Embryonic facial prominence (tissue), 1 donor: ENCODE data around the gene ZNF644.
"Not testable (repeated sequence)": the region's sequence is repeated elsewhere in the genome, so short reads cannot be mapped to it uniquely, and the experiment has no call there.

ENCODE experiments used
- DNase-seq: peaks from one replicate; pipeline ENCODE4 v3.0.0-alpha.2; 2016; ENCODE audit errors: extremely low spot score

Gene ZNF644

DNA sequence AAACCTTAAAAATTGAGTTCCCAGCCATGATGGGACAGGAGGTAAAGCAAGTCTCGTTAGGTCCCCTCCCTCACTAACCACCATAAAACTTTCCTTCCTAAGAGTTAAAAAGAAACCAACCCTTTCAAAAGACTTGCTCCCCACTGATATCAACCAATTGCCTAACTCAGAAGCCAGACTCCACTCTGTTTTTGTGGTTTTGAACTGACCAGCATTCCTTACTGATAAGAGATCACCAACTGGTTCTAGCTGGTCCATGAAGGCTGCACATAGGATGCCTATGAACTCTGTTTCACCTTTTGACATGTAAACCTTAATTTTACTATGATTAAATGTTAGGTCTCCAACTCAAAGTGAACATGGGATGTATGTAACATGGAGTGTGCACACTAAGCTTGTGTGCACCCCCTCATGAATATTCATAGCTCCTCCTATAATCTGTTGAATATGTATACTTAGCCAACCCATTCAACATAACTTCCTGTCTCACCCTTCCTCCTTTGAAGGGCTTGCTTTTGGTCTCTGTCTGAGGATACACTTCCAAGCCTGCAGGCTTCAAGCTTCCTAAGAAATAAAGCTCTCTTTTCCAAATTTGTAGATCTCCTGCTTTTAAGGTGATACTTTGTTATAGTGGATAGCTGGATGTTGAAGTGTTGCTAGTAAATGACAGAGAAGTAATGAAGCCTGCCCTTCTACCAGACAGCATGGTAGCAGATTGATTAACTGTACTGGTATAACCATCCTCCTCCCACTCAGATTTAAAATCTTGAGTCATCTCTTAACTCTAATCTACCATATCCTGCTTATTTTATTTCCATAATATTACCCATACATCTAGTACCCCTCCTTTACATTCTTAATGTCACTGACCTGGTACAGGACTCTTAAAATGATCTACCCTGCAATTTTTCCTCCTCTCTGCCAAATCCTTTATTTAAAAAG, 95.6 kb downstream of the ZNF644 start:
- no peak for DNase-seq

DNA sequence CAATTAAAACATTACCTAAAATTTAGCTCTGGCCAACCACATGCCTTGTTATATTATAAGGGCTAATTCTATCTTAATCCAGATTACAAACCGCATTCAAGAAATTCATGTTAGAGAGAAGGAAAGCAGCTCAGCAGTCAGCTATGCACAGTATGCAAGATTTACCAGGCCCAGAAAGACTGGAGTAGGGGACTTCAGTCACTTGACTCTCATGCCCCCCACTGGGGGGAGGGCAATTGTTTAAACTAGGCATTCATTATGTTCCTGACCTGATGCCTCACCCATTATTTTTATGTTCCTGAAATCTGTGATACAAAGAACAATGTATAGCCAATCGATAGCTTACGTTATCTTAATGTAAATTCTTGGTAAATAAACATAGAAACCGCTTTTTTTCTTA, 96.9 kb downstream of the ZNF644 start:
- DNase-seq = no peak

DNA sequence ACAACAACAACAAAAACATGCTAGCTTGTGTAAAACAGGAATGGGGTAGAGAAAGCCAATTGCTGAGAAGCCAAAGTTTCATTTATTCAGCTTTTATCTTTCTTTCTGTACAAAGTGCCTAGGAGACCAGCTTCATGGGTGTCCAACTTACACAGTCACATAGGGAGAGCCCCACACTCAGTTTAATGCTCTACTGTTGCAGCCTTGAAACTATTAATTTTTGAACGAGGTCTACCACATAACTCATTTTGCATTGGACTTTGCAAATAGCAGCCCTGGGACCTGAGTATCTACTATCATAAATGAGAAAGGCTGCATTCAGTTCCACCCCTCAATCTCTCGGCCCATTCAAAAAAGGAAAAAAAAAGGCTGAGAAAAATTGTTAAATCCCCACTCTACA, 98.8 kb downstream of the ZNF644 start:
- no peak for DNase-seq

GRCh38 chr1:90922202-90922601, 99.6 kb downstream of the ZNF644 start:
- no peak for DNase-seq

GRCh38 chr1:90919900-90920299, 101.9 kb downstream of the ZNF644 start:
- DNase-seq = no peak

DNA sequence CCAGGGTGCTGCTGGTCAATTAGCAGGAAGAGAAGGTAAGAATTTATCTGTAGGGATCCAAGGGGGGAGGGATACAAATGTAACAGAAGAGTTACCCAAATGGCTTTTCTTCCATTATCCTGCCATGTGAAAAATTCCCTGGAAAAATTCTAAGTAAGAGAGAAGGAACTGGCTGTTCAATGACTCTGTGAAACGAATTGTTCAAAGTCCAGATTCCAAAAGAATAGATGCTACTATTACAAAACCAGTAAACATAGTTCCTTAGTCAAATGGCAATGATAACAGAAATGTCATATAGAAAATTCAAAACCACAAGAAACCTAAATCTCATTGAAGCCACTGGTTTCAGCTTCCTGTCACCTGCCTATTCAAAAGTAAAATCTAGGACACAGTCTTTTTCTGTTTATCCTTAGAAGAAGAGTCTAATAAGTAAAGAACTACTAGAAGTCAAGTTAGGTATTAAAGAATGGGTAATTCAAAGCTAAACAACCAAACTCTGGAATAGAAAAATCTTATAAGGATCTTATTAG, 102.6 kb downstream of the ZNF644 start:
- DNase-seq = no peak

GRCh38 chr1:90911353-90911752, 110.5 kb downstream of the ZNF644 start:
- DNase-seq = no peak

DNA sequence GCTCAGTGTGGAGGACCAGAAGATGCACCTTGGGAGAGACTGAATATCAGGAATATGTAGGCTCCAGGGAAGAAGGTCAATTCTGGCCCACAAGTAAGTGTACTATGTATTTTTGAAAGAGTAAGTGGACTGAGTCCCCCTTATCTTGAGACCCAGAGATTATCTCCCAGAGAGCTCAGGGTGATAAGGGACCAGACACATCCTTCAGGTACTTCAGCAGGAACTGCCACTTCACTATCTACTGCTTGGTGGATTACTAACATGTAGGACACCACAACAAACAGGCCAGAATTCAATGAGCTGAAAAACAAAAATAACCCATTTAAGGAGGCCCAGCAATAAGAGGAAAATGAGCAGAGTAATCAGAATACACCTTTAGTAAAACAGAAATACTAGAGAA, 119.2 kb downstream of the ZNF644 start:
- no peak for DNase-seq

- no peak for DNase-seq
Observed at GRCh38 chr1:90899263-90899662, 122.6 kb downstream of the ZNF644 start.

DNA sequence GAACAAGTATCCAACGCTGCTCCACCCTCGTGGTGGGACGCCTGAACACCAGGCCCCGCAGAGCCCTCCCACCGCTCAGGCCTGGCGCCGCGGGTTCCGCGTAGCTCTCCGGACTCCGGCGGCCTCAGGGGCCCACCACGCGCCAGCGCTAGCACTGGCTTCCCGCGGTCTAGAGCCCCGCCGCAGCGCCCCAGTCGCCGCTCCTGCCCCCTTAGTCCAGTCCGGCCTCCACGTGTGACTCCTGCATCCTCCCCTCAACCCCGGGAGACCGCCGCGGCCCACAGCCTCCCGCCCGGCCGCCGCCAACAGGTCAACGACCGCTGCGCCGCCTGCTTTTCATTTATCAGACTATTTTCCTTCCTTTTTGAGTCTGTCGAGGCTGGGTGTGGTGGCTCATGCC, 128.2 kb downstream of the ZNF644 start:
- DNase-seq = not testable (repeated sequence)

DNA sequence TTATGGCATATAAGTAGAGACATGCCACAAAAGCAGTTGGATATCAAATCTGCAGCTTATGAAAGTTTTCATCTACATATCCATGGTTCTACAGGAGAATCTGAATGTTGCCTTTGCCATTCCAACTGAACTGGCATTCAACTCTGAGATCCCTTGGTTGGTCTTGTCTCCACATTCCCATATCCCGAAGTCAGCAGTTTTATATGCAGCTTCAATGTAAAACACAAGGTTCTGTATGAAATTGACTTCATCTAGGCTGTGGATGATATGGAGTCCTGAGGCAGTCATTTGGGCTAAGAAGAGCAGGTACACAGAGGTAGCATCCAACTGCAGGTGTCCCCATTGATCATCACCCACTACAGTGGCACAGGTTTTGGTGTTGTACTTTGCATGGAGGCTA, 129.0 kb downstream of the ZNF644 start:
- DNase-seq = not testable (repeated sequence)

DNA sequence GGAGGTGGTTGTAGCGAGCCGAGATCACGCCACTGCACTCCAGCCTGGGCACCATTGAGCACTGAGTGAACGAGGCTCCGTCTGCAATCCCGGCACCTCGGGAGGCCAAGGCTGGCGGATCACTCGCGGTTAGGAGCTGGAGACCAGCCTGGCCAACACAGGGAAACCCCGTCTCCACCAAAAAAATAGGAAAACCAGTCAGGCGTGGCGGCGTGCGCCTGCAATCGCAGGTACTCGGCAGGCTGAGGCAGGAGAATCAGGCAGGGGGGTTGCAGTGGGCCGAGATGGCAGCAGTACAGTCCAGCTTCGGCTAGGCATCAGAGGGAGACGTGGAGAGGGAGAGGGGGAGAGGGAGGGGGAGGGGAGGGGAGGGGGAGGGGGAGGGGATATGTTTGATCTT, 129.6 kb downstream of the ZNF644 start:
- DNase-seq = not testable (repeated sequence)

- not testable (repeated sequence) for DNase-seq
Observed at GRCh38 chr1:90891756-90892155, 130.1 kb downstream of the ZNF644 start.

DNA sequence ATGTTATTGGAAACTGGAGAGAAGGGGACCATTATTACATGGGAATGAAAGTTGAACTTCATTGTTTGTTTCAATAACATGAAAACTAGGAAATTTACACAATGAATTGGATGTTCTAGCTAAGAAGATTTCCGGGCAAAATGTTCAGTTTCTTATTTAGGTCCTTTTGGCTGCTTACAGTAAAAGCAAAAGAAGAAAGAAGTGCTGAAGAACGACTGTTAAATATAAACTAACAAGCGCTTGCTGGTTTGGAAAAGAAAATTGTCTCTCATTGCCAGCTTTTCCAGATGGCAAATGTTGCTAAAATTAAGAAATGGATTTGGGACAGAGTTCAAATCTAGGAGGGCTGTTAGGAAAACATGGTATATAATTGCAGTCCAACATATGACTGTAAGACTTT, 139.6 kb downstream of the ZNF644 start:
- no peak for DNase-seq

GRCh38 chr1:90881034-90881433, 140.8 kb downstream of the ZNF644 start:
- no peak for DNase-seq

DNA sequence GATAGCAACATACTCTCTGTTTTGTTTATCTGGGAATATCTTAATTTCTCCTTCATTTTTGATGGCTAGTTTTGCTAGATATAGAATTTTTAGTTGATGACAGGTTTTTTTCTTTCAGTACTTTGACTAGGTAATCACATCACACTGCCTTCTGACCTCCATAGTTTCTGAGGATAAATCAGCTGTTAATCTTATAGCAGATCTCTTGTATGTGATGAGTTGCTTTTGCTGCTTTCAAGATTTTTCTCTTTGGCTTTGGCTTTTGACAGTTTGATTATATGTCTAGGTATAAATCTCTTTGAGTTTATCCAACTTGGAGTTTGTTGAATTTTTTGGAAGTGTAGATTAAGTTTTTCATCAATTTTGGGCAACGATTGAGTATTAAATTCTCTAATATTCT, 142.6 kb downstream of the ZNF644 start:
- DNase-seq = no peak

GRCh38 chr1:90876101-90876500, 145.7 kb downstream of the ZNF644 start:
- no peak for DNase-seq
